H9 (cell line): ENCODE data around the gene ARCN1. TPM values are rescaled to one million over a fixed set of nuclear protein-coding genes. Genes with fewer than 3 reads are reported as not detected.
A peak's percentile ranks its signal among the peaks of the same experiment; 100 is the strongest.

Source experiments
- DNase-seq: peaks from one replicate; pipeline ENCODE4 v3.0.0-alpha.2; 2017
- H2AFZ ChIP-seq: one replicate; pipeline ENCODE4 v1.6.1; 2013; ENCODE audit warnings: mild to moderate bottlenecking, low read length, control low read depth, moderate library complexity
- H2AK5ac ChIP-seq: 2 replicates; pipeline ENCODE4 v1.6.1; 2013; ENCODE audit warnings: low read length, control low read depth, mixed read lengths; ENCODE audit not compliant: insufficient read length
- H2BK120ac ChIP-seq: one replicate; pipeline ENCODE4 v1.6.1; 2013; ENCODE audit warnings: low read depth, mild to moderate bottlenecking, low read length, control low read depth, inconsistent platforms; ENCODE audit not compliant: poor library complexity, severe bottlenecking
- H2BK12ac ChIP-seq: 2 replicates; pipeline ENCODE4 v1.6.1; 2013; ENCODE audit warnings: low read length, control low read depth, mixed read lengths, low read depth; ENCODE audit not compliant: insufficient read length
- H2BK15ac ChIP-seq: 2 replicates; pipeline ENCODE4 v1.6.1; 2013; ENCODE audit warnings: low read depth, low read length, control low read depth
- H2BK20ac ChIP-seq: one replicate; pipeline ENCODE4 v1.6.1; 2013; ENCODE audit warnings: low read depth, mild to moderate bottlenecking, low read length, control low read depth, inconsistent platforms; ENCODE audit not compliant: poor library complexity, severe bottlenecking
- H2BK5ac ChIP-seq: 2 replicates; pipeline ENCODE4 v1.6.1; 2013; ENCODE audit warnings: low read length, control low read depth, mixed read lengths; ENCODE audit not compliant: insufficient read length
- H3K14ac ChIP-seq: 2 replicates; pipeline ENCODE4 v1.6.1; 2013; ENCODE audit warnings: low read length, control low read depth; ENCODE audit not compliant: insufficient read depth
- H3K18ac ChIP-seq: 2 replicates; pipeline ENCODE4 v1.6.1; 2013; ENCODE audit warnings: low read depth, mild to moderate bottlenecking, mixed read lengths, low read length, control low read depth; ENCODE audit not compliant: insufficient read length
- H3K23ac ChIP-seq: 2 replicates; pipeline ENCODE4 v1.6.1; 2013; ENCODE audit warnings: low read length, control low read depth, mixed read lengths, low read depth; ENCODE audit not compliant: insufficient read length
- H3K23me2 ChIP-seq: 2 replicates; pipeline ENCODE4 v1.6.1; 2013; ENCODE audit warnings: low read depth, mild to moderate bottlenecking, mixed read lengths, low read length, control low read depth; ENCODE audit not compliant: insufficient read length, poor library complexity, severe bottlenecking
- H3K27ac ChIP-seq: 2 replicates; pipeline ENCODE4 v1.5.1; 2013; ENCODE audit warnings: low read length, control low read depth, mixed read lengths, low read depth; ENCODE audit not compliant: insufficient read length
- H3K27me3 ChIP-seq: 2 replicates; pipeline ENCODE4 v1.6.1; 2013; ENCODE audit warnings: low read length, control low read depth, inconsistent platforms; ENCODE audit not compliant: insufficient read depth
- H3K4ac ChIP-seq: 2 replicates; pipeline ENCODE4 v1.6.1; 2013; ENCODE audit warnings: low read depth, mild to moderate bottlenecking, control low read depth, inconsistent platforms, low read length, moderate library complexity
- H3K4me1 ChIP-seq: 2 replicates; pipeline ENCODE4 v1.6.1; 2013; ENCODE audit warnings: low read length, control low read depth, inconsistent platforms; ENCODE audit not compliant: insufficient read depth
- H3K4me2 ChIP-seq: 2 replicates; pipeline ENCODE4 v1.6.1; 2013; ENCODE audit warnings: low read length, control low read depth, mixed read lengths; ENCODE audit not compliant: insufficient read length, insufficient read depth
- H3K56ac ChIP-seq: 2 replicates; pipeline ENCODE4 v1.6.1; 2013; ENCODE audit warnings: low read depth, mild to moderate bottlenecking, mixed read lengths, low read length, control low read depth; ENCODE audit not compliant: insufficient read length
- H3K79me1 ChIP-seq: 2 replicates; pipeline ENCODE4 v1.6.1; 2013; ENCODE audit warnings: low read depth, mild to moderate bottlenecking, moderate library complexity, low read length, control low read depth, inconsistent platforms; ENCODE audit not compliant: insufficient read depth, poor library complexity, severe bottlenecking
- H3K79me2 ChIP-seq: 2 replicates; pipeline ENCODE4 v1.6.1; 2013; ENCODE audit warnings: low read length, control low read depth, inconsistent platforms; ENCODE audit not compliant: insufficient read depth
- H3K9ac ChIP-seq: 2 replicates; pipeline ENCODE4 v1.6.1; 2013; ENCODE audit warnings: low read length, control low read depth, mixed read lengths; ENCODE audit not compliant: insufficient read length; ENCODE audit errors: extremely low read depth
- H3K9me3 ChIP-seq: one replicate; pipeline ENCODE4 v1.6.1; 2013; ENCODE audit warnings: low read depth, low read length, inconsistent platforms; ENCODE audit not compliant: control insufficient read depth
- H3T11ph ChIP-seq: one replicate; pipeline ENCODE4 v1.6.1; 2013; ENCODE audit warnings: mild to moderate bottlenecking, low read length, control low read depth, inconsistent platforms
- H4K20me1 ChIP-seq: one replicate; pipeline ENCODE4 v1.6.1; 2013; ENCODE audit not compliant: control insufficient read depth, insufficient read length, insufficient read depth
- H4K5ac ChIP-seq: 2 replicates; pipeline ENCODE4 v1.6.1; 2013; ENCODE audit warnings: low read depth, mild to moderate bottlenecking, mixed read lengths, low read length, control low read depth; ENCODE audit not compliant: insufficient read length
- H4K8ac ChIP-seq: replicated peaks from 2 replicates; pipeline ENCODE4 v1.6.1; 2013; ENCODE audit warnings: low read length, control low read depth, mixed read lengths, low read depth; ENCODE audit not compliant: insufficient read length
- H4K91ac ChIP-seq: 2 replicates; pipeline ENCODE4 v1.6.1; 2013; ENCODE audit warnings: low read depth, mild to moderate bottlenecking, moderate library complexity, mixed read lengths, low read length, control low read depth; ENCODE audit not compliant: insufficient read length
- H3K27ac Mint-ChIP-seq, 3 experiments: 2 replicates in 2 of 3; 3 replicates in 1 of 3; pipeline ENCODE4 v1.8.0; 2020 to 2021; ENCODE audit warnings: mixed read lengths in 3 of 3, mild to moderate bottlenecking in 1 of 3, moderate library complexity in 1 of 3
- H3K27me3 Mint-ChIP-seq: 2 replicates; pipeline ENCODE4 v1.8.0; 2021; ENCODE audit warnings: low read depth, mild to moderate bottlenecking, moderate library complexity, mixed read lengths
- H3K36me3 Mint-ChIP-seq, 3 experiments: 2 replicates in 2 of 3; 3 replicates in 1 of 3; pipeline ENCODE4 v1.8.0; 2020 to 2021; ENCODE audit warnings: low read depth in 3 of 3, mixed read lengths in 3 of 3; ENCODE audit not compliant: insufficient read depth in 1 of 3
- H3K4me1 Mint-ChIP-seq, 2 experiments: 2 replicates each; pipeline ENCODE4 v1.8.0; 2020; ENCODE audit warnings: mixed read lengths in 2 of 2
- H3K4me3 Mint-ChIP-seq, 2 experiments: 2 replicates in 1 of 2; 3 replicates in 1 of 2; pipeline ENCODE4 v1.8.0; 2020 to 2021; ENCODE audit warnings: mild to moderate bottlenecking in 2 of 2, mixed read lengths in 2 of 2, moderate library complexity in 1 of 2
- H3K9me3 Mint-ChIP-seq, 2 experiments: 2 replicates in 1 of 2; 3 replicates in 1 of 2; pipeline ENCODE4 v1.8.0; 2020; ENCODE audit warnings: mild to moderate bottlenecking in 2 of 2, mixed read lengths in 2 of 2, moderate library complexity in 1 of 2
- WGBS: extraction: QIAGEN DNeasy Blood & Tissue Kit; methylation state at CpG from one replicate; pipeline ENCODE4 v1.1.7; 2013; ENCODE audit warnings: missing lambda C conversion rate, low lambda C conversion rate, mixed read lengths; ENCODE audit not compliant: insufficient read length; ENCODE audit errors: extremely low coverage; 5-methylcytosine and 5-hydroxymethylcytosine counted together
- total RNA-seq: library from RNA; stranded (reverse); gene quantifications from 2 replicates; pipeline ENCODE4 v1.2.1, GENCODE V29; 2021
- TF ChIP-seq, protein P1 (sequence below): fragments of 200-600 bp; sonication (generic); conservative IDR thresholded peaks from 3 replicates; pipeline ENCODE4 v1.8.0; 2021; ENCODE audit warnings: antibody characterized with exemption, mild to moderate bottlenecking

Gene ARCN1
- total RNA-seq, 1 experiment from 2014 or later = 152 TPM

DNA sequence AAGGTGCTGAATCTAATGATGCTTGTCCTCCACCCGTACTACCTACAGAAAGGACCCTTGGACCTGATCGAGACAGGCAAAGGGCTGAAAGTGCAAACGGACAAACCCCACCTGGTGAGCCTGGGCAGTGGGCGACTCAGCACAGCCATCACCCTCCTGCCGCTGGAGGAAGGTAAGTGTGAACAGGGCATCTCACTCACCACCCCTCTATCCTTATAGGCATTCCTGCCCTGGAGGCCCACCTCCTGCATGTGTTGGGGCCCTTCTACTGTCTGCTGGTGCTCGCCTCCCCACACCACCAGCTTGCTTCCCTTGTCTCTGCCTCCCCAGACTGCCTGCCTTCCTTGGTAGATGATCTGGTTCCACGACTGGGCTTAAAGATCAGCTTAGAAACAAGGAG, 42.3 kb downstream of the ARCN1 start:
- no peaks in the 10 kb centered on the region for H3K9me3 ChIP-seq
- H3K4me1 ChIP-seq = peaks cover 15% of the 10 kb centered on the region
- TF ChIP-seq, protein P1, sequence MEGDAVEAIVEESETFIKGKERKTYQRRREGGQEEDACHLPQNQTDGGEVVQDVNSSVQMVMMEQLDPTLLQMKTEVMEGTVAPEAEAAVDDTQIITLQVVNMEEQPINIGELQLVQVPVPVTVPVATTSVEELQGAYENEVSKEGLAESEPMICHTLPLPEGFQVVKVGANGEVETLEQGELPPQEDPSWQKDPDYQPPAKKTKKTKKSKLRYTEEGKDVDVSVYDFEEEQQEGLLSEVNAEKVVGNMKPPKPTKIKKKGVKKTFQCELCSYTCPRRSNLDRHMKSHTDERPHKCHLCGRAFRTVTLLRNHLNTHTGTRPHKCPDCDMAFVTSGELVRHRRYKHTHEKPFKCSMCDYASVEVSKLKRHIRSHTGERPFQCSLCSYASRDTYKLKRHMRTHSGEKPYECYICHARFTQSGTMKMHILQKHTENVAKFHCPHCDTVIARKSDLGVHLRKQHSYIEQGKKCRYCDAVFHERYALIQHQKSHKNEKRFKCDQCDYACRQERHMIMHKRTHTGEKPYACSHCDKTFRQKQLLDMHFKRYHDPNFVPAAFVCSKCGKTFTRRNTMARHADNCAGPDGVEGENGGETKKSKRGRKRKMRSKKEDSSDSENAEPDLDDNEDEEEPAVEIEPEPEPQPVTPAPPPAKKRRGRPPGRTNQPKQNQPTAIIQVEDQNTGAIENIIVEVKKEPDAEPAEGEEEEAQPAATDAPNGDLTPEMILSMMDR = no peak
- no peak overlapping the region for H3K27ac ChIP-seq
- no peaks in the 10 kb centered on the region for H4K20me1 ChIP-seq
- Mint-ChIP-seq H3K36me3 (no peaks in the 10 kb centered on the region; a peak in 1 of 7 replicates), H3K9me3 (no peaks in the 10 kb centered on the region; a peak in 2 of 5 replicates), H3K27ac (peak overlapping the region in 2 of 3 experiments; percentile 68 to 90; a peak in 3 of 7 replicates), H3K4me3 (peak overlapping the region in 1 of 2 experiments; percentile 34; a peak in 1 of 5 replicates), H3K4me1 (peaks cover 73 to 76% of the 10 kb centered on the region in 2 experiments), H3K27me3 (peaks cover 28% of the 10 kb centered on the region)
- peak; percentile 33 for DNase-seq
- peak overlapping the region; percentile 51 for H2BK12ac ChIP-seq
- H3T11ph ChIP-seq = no peak overlapping the region
- no peak overlapping the region for H3K56ac ChIP-seq
- H3K4ac ChIP-seq = no peak overlapping the region
- H4K91ac ChIP-seq = no peak overlapping the region
- H3K79me1 ChIP-seq = no peaks in the 10 kb centered on the region
- H2BK5ac ChIP-seq = no peak overlapping the region
- H3K18ac ChIP-seq = peak overlapping the region; percentile 76
- H2AK5ac ChIP-seq = no peak overlapping the region
- no peak overlapping the region for H4K8ac ChIP-seq
- H2BK20ac ChIP-seq = no peak overlapping the region
- H3K4me2 ChIP-seq = no peak overlapping the region
- H3K27me3 ChIP-seq = peaks cover 11% of the 10 kb centered on the region; the same call in 1 of the 2 replicates
- H3K14ac ChIP-seq = peak overlapping the region; percentile 33
- no CpG with 5 or more reads among the region's 7 CpGs for WGBS
- H3K79me2 ChIP-seq = no peaks in the 10 kb centered on the region
- no peak overlapping the region for H2BK15ac ChIP-seq
- peaks cover 9% of the 10 kb centered on the region for H3K23me2 ChIP-seq
- no peak overlapping the region for H2BK120ac ChIP-seq
- no peak overlapping the region for H4K5ac ChIP-seq
- H3K23ac ChIP-seq = no peak overlapping the region
- H2AFZ ChIP-seq = no peak overlapping the region
- H3K9ac ChIP-seq = no peak overlapping the region
